ENCODE data around the gene CFAP65. TPM values are rescaled to one million over a fixed set of nuclear protein-coding genes. Genes with fewer than 3 reads are reported as not detected.

The CFAP65 gene
- total RNA-seq, 1 donor from 2014 or later, result not detected

DNA sequence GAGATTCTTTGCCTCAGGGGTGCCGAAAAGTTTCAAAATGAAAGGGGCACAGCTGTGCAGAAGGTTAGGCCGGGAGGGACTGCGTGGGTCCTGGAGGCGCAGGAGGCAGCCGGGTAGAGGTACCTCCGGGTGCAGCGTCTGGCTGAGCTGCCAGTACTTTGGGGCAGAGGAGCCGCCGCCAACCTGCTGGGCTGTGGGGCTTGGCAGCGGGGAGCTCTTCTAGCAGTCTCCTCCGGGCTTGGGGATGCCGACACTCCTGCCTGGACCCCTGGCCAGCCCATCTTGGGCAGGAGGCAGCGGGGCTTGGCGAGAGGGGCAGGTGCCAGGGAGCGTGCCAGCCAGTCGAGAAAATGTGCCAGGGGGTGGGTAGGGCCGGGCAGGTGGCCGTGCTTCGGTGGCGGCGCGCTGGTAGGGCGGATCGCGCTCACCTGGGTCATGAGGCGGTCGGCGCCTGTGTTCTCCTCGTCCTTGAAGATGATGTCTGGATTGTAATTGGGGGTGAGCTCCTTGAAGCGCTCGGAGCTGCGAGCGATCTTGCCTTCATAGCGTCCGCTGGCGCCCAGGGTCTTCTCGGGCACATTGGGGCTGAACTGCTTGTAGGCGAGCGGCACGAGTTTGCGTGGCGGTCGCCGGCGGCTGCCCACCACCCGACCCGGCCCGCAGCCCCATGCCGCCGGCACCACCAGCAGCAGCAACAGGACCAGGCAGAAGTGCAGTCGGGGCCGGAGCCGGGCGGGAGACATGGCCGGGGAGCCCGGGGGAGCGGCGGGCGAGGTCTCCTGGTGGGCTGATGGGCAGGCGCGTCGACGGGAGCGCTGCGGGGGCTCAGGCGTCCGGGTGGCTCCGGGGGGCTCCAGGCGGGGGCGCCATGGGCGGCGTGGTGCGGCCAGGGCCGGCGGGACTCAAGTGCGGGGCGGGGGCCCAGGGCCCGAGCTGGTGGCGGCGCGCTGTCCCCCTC, 18.7 kb upstream of the CFAP65 start:
- peak overlapping the region; percentile 32 for H3K4me3 ChIP-seq
- no peak for ATAC-seq
- H3K9me3 ChIP-seq, result no peaks in the 10 kb centered on the region
- intact Hi-C loops (cut with DNase I), result no loop called here
- peaks cover 30% of the 10 kb centered on the region for H3K4me1 ChIP-seq
- H3K27me3 ChIP-seq, result peaks cover 91% of the 10 kb centered on the region
- TF ChIP-seq, protein P1, sequence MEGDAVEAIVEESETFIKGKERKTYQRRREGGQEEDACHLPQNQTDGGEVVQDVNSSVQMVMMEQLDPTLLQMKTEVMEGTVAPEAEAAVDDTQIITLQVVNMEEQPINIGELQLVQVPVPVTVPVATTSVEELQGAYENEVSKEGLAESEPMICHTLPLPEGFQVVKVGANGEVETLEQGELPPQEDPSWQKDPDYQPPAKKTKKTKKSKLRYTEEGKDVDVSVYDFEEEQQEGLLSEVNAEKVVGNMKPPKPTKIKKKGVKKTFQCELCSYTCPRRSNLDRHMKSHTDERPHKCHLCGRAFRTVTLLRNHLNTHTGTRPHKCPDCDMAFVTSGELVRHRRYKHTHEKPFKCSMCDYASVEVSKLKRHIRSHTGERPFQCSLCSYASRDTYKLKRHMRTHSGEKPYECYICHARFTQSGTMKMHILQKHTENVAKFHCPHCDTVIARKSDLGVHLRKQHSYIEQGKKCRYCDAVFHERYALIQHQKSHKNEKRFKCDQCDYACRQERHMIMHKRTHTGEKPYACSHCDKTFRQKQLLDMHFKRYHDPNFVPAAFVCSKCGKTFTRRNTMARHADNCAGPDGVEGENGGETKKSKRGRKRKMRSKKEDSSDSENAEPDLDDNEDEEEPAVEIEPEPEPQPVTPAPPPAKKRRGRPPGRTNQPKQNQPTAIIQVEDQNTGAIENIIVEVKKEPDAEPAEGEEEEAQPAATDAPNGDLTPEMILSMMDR (IDR thresholded peaks at IDR 0.05), result no peak
- H3K27ac ChIP-seq, result no peak overlapping the region
- DNase-seq, result peak; percentile 66
- no peaks in the 10 kb centered on the region for H3K36me3 ChIP-seq

GRCh38 chr2:219059375-219059724, 18.0 kb upstream of the CFAP65 start:
- no peak overlapping the region for H3K27ac ChIP-seq
- H3K9me3 ChIP-seq, result no peaks in the 10 kb centered on the region
- no peaks in the 10 kb centered on the region for H3K36me3 ChIP-seq
- H3K4me3 ChIP-seq, result peak overlapping the region; percentile 32
- H3K27me3 ChIP-seq, result peaks cover 94% of the 10 kb centered on the region
- no peak for ATAC-seq
- TF ChIP-seq, protein P1 (IDR thresholded peaks at IDR 0.05), result no peak
- intact Hi-C loops (cut with DNase I), result no loop called here
- DNase-seq, result no peak
- peaks cover 30% of the 10 kb centered on the region for H3K4me1 ChIP-seq

DNA sequence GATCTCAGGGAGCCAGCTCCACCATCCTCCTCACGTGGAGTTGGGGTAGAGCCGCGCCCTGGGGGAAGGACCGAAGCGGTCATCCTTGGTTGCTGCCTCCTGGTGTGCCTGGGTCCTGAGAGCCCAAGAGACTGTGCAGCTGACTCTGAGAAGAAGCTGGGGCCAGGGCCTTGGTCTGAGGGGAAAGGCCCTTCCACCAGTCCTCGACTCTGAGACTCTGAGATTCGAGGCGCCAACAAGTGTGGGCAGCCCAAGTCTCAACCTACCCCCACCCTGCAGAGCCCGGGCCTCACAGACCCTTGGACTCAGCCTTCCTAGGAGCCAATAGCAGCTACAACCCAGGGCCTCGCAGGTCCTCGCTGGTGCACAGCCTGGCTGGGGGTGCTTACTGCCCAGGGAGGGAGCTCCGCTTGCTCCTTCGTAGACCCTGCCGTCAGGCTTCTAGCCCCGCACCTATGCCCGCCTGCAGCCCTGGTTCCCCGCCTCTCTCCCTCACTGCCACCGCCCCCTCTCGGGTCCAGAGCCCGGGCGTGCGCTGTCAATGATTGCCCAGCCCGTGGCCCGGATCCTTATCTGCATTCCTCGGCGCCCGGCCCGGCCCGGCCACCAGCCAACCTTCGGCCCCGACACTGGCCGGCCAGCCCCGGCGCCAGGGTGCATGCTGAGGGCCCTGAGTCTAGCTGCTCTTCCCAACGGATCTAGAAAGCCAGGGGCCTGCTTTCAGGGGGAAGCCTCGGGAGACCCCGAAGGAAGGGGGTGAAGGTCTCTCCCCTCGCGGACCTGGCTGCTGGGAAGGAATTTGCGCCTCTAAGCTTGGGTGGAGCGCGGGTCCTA, 17.4 kb upstream of the CFAP65 start:
- DNase-seq, result peak; percentile 92

DNA sequence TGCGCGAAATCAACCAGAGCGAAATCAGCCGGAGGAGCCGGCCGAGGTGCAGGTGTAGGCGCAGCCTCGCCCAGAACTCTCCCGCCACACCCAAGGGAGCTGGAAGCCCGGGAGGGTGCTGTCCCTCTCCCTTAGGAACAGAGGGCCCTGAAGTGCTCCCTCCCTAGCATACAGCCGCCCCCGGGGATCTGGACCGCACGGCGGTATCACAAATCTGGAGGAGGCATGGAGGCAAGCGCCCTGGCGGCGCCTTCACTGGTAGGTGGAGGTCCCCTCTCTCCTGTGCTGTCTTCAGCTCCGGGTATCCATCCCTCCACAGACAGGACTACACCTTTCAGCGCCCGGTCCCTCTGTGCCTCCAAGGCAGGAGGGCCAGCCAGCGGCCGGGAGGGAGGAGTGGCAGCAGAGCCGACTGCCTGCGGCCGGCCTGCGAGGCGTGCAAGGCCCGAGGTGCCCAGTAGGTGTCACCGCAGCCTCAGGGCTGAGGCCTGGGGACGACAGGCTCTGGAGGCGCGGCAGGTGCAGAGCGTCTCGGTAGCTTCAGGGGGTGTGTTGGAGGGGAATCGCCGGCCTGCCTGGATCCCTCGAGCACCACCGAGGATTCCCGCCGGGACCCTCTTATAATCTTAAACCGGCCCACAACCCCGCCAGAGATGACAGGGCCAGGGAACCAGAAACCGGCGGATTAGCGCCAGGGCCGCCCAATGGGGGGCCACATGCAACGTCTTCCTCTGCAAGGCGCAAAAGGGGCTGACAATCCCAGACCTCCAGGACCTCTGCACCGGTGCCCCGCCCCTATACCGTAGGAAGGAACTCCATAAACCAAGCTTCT, 16.6 kb upstream of the CFAP65 start:
- Histone ChIP-seq H3K4me3 (peak overlapping the region; percentile 12), H3K9me3 (no peaks in the 10 kb centered on the region), H3K4me1 (peaks cover 30% of the 10 kb centered on the region), H3K36me3 (no peaks in the 10 kb centered on the region), H3K27ac (no peak overlapping the region), H3K27me3 (peaks cover 80% of the 10 kb centered on the region)
- intact Hi-C loops (cut with DNase I), result no loop called here
- ATAC-seq (peak; percentile 90), DNase-seq (peak; percentile 89)
- TF ChIP-seq, protein P1 (IDR thresholded peaks at IDR 0.05), result peak; percentile 93

More for the DNA sequence above, 17.4 kb upstream of the CFAP65 start:
- Histone ChIP-seq H3K4me1 (peaks cover 30% of the 10 kb centered on the region), H3K27me3 (peaks cover 88% of the 10 kb centered on the region), H3K9me3 (no peaks in the 10 kb centered on the region), H3K27ac (no peak overlapping the region), H3K36me3 (no peaks in the 10 kb centered on the region), H3K4me3 (peak overlapping the region; percentile 32)
- peak; percentile 85 for ATAC-seq
- intact Hi-C loops (cut with DNase I), result no loop called here
- TF ChIP-seq, protein P1 (IDR thresholded peaks at IDR 0.05), result no peak

Data from upper lobe of right lung (tissue), 1 donor.